Measurements from ENCODE around the gene GNAT3.

The GNAT3 gene

GRCh38 chr7:80511964-80512363 is at the start of gene GNAT3:
Gene GNAT3 (minus strand): TSS chr7:80512064. CDS start chr7:80511926, 138 bp downstream.
- H3K4me3 ChIP-seq (ENCODE audit: low read depth, low read length): no peak within 1 kb of the TSS
- TF ChIP-seq, protein P1, sequence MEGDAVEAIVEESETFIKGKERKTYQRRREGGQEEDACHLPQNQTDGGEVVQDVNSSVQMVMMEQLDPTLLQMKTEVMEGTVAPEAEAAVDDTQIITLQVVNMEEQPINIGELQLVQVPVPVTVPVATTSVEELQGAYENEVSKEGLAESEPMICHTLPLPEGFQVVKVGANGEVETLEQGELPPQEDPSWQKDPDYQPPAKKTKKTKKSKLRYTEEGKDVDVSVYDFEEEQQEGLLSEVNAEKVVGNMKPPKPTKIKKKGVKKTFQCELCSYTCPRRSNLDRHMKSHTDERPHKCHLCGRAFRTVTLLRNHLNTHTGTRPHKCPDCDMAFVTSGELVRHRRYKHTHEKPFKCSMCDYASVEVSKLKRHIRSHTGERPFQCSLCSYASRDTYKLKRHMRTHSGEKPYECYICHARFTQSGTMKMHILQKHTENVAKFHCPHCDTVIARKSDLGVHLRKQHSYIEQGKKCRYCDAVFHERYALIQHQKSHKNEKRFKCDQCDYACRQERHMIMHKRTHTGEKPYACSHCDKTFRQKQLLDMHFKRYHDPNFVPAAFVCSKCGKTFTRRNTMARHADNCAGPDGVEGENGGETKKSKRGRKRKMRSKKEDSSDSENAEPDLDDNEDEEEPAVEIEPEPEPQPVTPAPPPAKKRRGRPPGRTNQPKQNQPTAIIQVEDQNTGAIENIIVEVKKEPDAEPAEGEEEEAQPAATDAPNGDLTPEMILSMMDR (IDR thresholded peaks at IDR 0.05; ENCODE audit: borderline replicate concordance, insufficient read depth, low read depth, low read length): no peak

- TF ChIP-seq, protein P1 (IDR thresholded peaks at IDR 0.05; ENCODE audit: borderline replicate concordance, insufficient read depth, low read depth, low read length): no peak
- no peak overlapping the region for H3K4me3 ChIP-seq (ENCODE audit: low read depth, low read length)
Observed at GRCh38 chr7:80558116-80558515, 46.3 kb upstream of the GNAT3 start.

GRCh38 chr7:80552031-80552694 is 40.3 kb upstream of the GNAT3 start:
- H3K4me3 ChIP-seq (ENCODE audit: low read depth, low read length): no peak overlapping the region
- TF ChIP-seq, protein P1 (IDR thresholded peaks at IDR 0.05; ENCODE audit: borderline replicate concordance, insufficient read depth, low read depth, low read length): no peak

GRCh38 chr7:80550005-80550404 is 38.1 kb upstream of the GNAT3 start:
- H3K4me3 ChIP-seq (ENCODE audit: low read depth, low read length): no peak overlapping the region
- TF ChIP-seq, protein P1 (IDR thresholded peaks at IDR 0.05; ENCODE audit: borderline replicate concordance, insufficient read depth, low read depth, low read length): no peak

GRCh38 chr7:80548840-80549530 is 37.1 kb upstream of the GNAT3 start:
- TF ChIP-seq, protein P1 (IDR thresholded peaks at IDR 0.05; ENCODE audit: borderline replicate concordance, insufficient read depth, low read depth, low read length): no peak
- no peak overlapping the region for H3K4me3 ChIP-seq (ENCODE audit: low read depth, low read length)

DNA sequence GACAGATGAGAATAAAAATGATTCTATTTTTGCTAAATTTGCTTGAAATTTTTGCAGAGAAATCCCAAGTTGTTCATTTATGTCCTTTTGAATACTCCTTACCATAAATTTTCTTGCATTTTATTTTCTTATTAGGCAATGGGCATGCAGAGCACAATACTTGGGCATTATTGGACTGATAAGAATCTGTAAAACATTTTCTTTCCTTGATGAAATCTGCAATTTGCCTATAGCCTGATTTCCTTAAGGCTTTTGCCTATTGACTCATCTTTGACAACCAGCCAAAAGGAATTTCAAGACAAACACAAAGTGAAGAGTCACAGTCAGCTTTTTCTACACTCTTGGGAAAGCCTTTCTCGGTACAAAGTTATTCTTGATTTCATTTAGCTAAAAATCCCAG is 30.5 kb upstream of the GNAT3 start:
- TF ChIP-seq, protein P1 (IDR thresholded peaks at IDR 0.05; ENCODE audit: borderline replicate concordance, insufficient read depth, low read depth, low read length): no peak

DNA sequence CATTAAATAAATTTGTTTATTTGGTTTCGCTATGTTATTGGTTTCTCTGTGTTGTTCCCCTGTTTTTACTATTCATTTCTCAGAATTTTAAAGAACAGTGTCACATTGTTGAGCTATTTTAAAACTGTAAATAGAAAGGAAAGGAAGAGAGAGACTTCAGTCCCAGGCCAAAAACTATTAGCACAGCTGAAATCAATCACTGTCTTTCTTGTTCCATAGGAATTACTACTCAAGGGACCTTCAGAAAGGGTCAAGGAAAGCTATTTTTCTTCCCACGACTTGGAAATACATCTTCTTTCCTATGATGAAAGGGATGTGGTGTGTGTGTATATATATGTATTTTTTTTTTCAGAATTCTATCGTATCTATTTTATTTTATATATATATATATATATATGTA is 29.0 kb upstream of the GNAT3 start:
- TF ChIP-seq, protein P1 (IDR thresholded peaks at IDR 0.05; ENCODE audit: borderline replicate concordance, insufficient read depth, low read depth, low read length): no peak
- no peak overlapping the region for H3K4me3 ChIP-seq (ENCODE audit: low read depth, low read length)

More for the DNA sequence above, 30.5 kb upstream of the GNAT3 start:
- H3K4me3 ChIP-seq (ENCODE audit: low read depth, low read length): no peak overlapping the region

Measured in GM12875 (cell line).